ENCODE results near the gene EPB41L4A.

DNA sequence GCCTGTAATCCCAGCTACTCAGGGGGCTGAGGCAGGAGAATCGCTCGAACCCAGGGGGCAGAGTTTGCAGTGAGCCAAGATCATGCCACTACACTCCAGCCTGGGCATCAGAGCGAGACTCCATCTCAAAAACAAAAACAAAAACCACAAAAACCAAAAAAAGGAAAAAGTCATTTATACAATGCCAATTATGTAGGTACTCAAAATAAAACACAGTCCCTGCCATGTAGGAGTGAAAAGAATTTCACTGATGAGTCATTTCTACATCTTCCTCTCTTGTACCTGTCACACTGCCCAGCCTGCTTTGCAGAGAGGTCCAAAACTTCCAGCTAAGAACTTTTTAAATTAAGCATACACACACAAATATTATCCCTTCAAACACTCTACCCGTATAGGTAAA, 215.8 kb downstream of the EPB41L4A start:
- TF ChIP-seq BHLHE40 (IDR thresholded peaks at IDR 0.05; ENCODE audit: borderline replicate concordance) (no peak), CTBP1 (IDR thresholded peaks at IDR 0.05; ENCODE audit: borderline replicate concordance) (no peak), FOXA1 (IDR thresholded peaks at IDR 0.05) (no peak), NFRKB (IDR thresholded peaks at IDR 0.05) (no peak)

Measured in HEK293T (cell line).